HG03045 (cell line): ENCODE data around the gene FBXW2.
"Not testable (repeated sequence)": the region's sequence is repeated elsewhere in the genome, so short reads cannot be mapped to it uniquely, and the experiment has no call there.

ENCODE experiments used
- ATAC-seq: cut with Tn5 transposase; IDR thresholded peaks from one replicate; pipeline ENCODE4 v1.9.1; 2021; ENCODE audit warnings: mild to moderate bottlenecking, moderate library complexity; ENCODE audit not compliant: unreplicated experiment

FBXW2 gene

DNA sequence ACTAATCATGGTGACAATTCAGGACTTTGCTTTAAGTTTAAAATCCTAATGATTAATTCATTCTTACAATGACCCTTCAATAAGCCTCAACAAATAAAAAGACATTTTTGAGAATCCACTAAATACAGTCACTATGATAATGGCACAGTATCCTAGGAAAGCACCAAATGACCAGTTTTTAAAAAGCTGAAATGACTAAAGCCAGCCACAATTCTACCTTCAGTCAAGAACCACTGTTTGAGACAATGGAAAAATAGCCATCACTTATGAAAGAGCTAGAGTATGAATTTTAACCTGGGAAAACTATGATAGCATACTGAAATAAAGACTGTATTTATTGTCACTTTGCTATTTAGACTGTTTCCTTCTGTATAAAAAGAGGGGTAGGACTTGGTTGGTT, 14.0 kb downstream of the FBXW2 start:
- ATAC-seq, result no peak

DNA sequence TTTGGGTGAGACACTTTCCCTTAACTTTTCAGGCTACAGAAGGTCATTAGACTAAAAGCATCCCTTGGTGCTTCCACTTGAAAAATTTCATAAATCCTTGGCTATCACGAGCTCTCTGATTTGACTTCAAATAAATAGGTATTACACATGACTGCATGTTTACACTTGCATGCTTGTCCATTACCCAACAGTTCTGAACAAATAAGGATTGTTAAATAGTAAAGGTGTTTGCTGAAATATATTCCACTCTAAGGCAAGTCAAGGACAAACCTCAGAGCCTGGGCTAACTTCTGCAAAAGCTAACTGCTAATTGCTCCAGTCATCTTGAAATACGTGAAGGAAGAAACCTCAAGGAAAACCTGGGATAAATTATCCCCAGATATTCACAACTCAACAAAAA, 14.5 kb downstream of the FBXW2 start:
- no peak for ATAC-seq

DNA sequence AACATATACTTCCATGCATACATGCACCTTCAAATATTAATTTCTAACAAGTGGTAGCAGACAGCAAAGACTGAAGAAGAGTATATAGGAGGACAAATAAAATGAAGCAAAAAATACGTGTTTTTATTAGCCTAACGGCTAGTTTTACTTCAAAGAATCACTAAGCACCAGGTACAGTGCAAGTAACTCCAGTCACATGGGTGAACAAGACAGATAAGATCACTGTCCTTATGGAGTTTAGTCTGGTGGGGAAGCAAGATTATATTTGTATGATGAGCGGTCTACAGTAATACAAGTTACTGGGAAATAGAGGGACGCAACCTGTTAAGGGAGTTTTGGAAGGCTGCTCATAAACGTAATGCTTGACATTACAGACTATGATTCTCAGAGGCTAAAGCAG, 16.0 kb downstream of the FBXW2 start:
- ATAC-seq, result no peak

DNA sequence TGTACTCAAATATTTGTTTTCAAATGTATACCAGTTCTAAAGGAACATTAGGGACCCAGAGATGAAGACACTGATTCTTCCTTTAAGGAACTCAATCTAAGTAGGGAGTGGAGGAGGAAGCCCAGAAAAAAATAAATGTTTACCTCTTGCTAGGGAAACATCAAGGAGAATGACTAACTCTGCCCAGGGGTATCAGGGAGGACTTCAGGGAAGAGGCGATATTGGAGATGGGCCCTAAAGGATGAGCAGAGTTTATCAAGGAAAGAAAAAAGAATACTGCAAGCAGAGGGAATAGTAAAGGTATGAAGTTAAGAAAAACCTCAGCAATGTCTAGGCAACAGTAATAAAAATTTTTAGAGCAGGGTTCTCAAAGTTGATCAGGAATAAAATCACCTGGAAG, 16.4 kb downstream of the FBXW2 start:
- ATAC-seq, result no peak

DNA sequence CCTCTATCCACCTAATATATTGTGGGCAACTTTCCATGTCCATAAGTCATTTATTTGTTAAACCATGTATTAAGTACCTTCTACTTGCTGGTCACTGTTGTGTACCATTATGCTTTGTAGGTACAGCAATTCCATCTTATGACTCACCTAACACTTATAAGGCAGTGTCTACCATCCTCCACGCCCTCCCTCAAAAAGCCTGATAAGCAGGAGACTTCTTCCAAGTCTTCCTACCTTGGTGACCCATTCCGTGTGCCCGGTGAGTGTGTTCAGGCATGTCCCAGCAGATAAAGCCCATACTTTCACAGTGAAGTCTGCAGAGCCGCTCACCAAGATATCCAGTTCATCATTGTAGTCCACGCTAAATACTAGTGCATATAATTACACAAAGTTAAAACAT, 17.4 kb downstream of the FBXW2 start:
- no peak for ATAC-seq

GRCh38 chr9:120774719-120775118, 18.5 kb downstream of the FBXW2 start:
- ATAC-seq, result no peak

DNA sequence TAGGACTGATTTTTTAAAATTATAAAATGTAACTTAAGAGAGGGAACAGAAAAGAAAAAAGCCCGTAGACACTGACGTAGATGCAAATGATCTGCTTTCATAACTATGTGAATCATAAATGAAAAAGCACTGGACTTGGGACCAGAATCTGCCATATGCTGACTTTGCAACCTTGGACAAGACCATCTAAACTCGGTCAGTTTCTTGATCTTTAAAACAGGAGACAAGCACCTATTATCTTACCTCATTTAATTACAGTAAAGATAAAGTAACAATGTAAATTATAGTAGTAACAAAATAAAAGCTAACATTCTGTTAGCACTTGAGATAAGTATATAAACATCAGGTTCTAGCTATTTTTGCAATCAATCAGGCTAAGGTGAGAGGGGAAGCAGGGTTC, 20.0 kb downstream of the FBXW2 start:
- ATAC-seq, result no peak

- no peak for ATAC-seq
Measured at GRCh38 chr9:120770931-120771330, 22.3 kb downstream of the FBXW2 start.

DNA sequence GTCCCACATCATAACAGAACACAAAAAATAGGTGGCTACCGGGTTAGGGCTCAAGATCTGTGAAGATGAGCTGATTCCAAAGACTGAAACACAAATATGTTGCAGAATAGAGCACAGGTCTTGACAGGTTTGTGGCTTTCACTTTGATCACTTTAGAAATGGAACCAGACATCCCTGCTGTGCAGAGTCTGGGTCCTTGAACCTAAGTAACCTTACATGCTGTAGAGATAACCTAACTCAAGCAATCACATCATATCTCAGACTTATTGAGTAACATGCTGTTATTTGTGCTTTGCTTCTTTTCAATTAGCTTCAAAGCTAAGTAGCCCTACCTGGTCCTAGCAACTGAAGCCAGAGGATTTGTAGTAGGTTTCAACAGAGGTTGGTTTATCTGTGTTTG, 24.3 kb downstream of the FBXW2 start:
- ATAC-seq, result no peak

DNA sequence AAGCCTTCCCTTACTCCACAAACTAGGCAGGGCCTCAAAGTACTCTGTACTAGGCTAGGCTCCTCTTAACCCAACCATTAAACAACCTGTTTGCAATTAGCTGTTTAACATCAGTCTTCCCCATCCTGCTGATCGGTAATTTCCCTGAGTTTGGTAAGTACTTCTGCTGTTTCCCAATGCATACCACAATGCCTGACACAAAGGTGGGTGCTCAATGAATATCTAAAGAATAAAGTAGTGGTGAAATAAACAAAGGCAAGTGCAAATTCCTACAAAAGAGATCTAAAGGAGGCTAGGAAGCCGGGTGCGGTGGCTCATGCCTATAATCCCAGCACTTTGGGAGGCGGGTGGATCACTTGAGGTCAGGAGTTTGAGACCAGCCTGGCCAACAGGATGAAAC, 25.0 kb downstream of the FBXW2 start:
- no peak for ATAC-seq

DNA sequence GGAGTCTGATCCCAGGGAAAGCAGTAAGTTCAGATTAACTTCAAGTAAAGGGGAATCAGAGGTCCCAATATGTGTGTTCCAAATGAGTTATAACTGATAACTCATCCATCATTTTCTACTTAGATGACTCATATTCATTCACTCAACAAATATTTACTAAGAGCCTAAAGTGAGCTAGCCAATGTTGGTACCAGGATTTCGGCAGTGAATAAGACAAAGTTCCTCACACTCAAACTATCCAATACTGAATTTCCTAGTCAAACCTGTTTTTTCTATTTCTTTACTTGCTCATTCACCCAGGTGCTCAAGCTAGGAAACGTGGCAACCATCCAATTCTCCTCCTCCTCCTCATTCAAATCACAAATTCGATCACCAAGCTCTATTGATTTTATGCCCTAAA, 25.8 kb downstream of the FBXW2 start:
- ATAC-seq, result no peak

DNA sequence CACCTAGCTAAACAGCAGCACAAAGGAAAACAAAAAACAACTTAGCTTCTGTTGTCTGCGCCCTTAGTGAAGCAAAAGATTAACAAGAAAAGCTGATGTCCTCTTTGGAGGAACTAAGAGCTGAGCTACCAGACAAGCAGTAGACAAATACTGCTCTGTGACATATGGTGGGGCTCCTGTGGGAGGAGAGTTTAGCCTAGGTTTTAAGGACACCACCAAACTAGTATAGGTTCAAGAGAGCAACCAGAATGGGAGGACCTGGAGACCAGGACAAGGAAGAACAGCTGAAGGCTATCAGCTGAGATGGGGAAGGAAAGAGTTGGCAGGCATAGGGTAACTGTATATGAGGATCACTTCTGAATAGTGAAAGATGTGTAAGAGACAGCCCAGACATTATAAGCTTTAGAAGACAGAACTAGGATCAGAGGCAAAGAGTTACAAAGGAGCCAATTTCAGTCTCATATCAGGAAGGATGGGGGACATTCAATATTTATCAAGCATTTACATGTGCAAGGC, 27.2 kb downstream of the FBXW2 start:
- ATAC-seq, result no peak

GRCh38 chr9:120764476-120764875, 28.7 kb downstream of the FBXW2 start:
- no peak for ATAC-seq

- ATAC-seq, result no peak
Measured at GRCh38 chr9:120761006-120761405, 32.2 kb downstream of the FBXW2 start.

DNA sequence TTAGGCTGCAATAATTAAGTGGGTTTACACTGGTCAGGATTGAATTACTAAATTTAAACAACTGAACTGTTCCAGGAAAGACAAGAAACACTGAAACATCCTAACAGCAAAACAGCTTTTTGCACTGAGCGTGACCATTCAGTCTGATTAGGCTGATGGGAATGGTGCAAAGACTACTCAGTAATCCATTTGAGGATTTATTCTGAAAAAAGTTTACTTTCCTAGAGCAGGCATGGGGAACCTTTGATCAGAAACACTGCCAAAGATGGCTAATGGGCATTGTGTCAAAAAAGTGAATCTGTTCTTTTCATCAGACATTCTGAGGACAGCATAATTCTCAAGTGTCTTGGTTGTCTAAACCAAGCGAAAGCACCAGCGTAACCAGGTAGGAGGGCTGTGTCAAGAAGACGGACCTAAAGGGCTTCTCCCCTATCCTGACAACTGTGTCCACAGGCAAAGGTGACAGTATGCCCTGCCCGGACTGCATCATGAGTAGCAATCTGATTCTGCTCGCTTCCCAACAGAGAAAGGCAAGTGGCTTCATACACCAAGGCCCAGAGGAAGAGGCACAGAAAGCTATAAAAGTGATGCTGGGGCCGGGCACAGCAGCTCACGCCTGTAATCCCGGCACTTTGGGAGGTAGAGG, 33.3 kb downstream of the FBXW2 start:
- no peak for ATAC-seq

DNA sequence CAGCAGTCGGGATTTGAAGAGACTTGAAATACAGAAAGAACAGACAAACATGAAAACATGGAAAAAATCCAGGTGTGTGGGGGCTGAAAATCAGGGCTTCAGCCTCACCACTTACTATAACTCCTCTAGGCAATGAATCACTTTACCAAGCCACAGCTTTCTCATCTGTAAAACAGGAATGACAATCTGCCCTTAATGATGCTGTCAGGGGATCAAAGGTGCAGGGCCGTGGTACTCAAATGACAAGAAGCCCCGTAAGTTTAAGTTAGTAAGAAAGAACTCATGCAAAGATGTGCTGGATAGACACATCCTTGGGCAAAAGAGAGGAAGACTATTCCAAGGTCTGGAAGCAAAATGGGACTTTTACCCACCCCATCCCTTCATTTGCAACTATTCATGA, 34.7 kb downstream of the FBXW2 start:
- no peak for ATAC-seq

- ATAC-seq, result no peak
Measured at GRCh38 chr9:120757026-120757913, 35.9 kb downstream of the FBXW2 start.

- ATAC-seq, result no peak
Measured at GRCh38 chr9:120756531-120756930, 36.7 kb downstream of the FBXW2 start.

- peak; percentile 43 for ATAC-seq
Measured at GRCh38 chr9:120755810-120756434, 37.3 kb downstream of the FBXW2 start.

DNA sequence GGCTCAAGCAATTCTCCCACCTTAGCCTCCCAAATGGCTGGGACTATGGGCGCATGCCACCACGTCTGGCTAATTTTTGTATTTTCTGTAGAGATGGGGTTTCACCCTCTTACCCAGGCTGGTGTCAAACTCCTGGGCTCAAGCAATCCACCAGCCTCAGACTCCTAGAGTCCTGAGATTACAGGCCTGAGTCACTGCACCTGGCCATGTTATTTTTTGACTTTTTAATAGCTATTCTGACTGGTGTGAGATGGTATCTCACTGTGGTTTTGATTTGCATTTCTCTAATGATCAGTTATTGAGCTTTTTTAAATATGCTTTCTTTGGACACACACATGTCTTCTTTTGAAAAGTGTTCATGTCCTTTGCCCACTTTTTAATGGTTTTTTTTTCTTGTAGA, 38.2 kb downstream of the FBXW2 start:
- ATAC-seq, result peak; percentile 78

GRCh38 chr9:120750421-120750820, 42.8 kb downstream of the FBXW2 start:
- ATAC-seq, result no peak

DNA sequence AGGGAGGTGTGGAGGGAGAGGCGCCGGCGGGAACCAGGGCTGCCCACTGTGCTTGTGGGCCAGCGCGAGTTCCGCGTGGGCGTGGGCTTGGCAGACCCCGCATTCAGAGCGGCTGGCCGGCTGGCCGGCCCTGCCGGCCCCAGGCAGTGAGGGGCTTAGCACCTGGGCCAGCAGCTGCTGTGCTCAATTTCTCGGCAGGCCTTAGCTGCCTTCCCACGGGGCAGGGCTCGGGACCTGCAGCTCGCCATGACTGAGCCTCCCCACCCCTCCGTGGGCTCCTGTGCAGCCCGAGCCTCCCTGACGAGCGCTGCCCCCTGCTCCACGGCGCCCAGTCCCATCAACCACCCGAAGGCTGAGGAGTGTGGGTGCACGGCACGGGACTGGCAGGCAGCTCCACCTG, 46.9 kb downstream of the FBXW2 start:
- ATAC-seq, result not testable (repeated sequence)
